Stimulated activated CD4-positive, alpha-beta T cell treated with anti-CD3 and anti-CD28 coated beads, TNF-alpha, amount 100 ng/mL, for 48 hours (primary cell): ENCODE measurements around the gene FAM163B.

ENCODE experiments used
- DNase-seq, 3 donors: peaks; one replicate each; pipeline ENCODE4 v3.0.0-alpha.2; 2020; ENCODE audit warnings: low read depth in 3 of 3

Gene FAM163B

GRCh38 chr9:133616643-133617405 is 7.6 kb upstream of the FAM163B start:
- DNase-seq, result no peak

- DNase-seq, result no peak
These were observed 6.5 kb upstream of the FAM163B start for GRCh38 chr9:133615606-133616188.

GRCh38 chr9:133615186-133615585 is 6.0 kb upstream of the FAM163B start:
- DNase-seq, result no peak

- DNase-seq, result no peak
These were observed 5.5 kb upstream of the FAM163B start for GRCh38 chr9:133614678-133615077.

- no peak for DNase-seq
These were observed 4.9 kb upstream of the FAM163B start for GRCh38 chr9:133614056-133614455.

GRCh38 chr9:133613432-133613831 is 4.2 kb upstream of the FAM163B start:
- no peak for DNase-seq

- DNase-seq, result no peak
These were observed 3.6 kb upstream of the FAM163B start for GRCh38 chr9:133612816-133613215.

- no peak for DNase-seq
These were observed 2.9 kb upstream of the FAM163B start for GRCh38 chr9:133612051-133612450.

GRCh38 chr9:133610845-133611244 is 1.7 kb upstream of the FAM163B start:
- no peak for DNase-seq

GRCh38 chr9:133608889-133609288 is 300 bp downstream of the FAM163B start:
- DNase-seq, result no peak

- DNase-seq, result no peak
These were observed 807 bp downstream of the FAM163B start for GRCh38 chr9:133608382-133608781.

- DNase-seq, result no peak
These were observed 1.2 kb downstream of the FAM163B start for GRCh38 chr9:133607976-133608375.

- no peak for DNase-seq
These were observed 1.8 kb downstream of the FAM163B start for GRCh38 chr9:133607381-133607780.

GRCh38 chr9:133606708-133607025 is 2.5 kb downstream of the FAM163B start:
- no peak for DNase-seq

- DNase-seq, result no peak
These were observed 3.1 kb downstream of the FAM163B start for GRCh38 chr9:133605856-133606707.

GRCh38 chr9:133605446-133605845 is 3.7 kb downstream of the FAM163B start:
- DNase-seq, result no peak

GRCh38 chr9:133604856-133605255 is 4.3 kb downstream of the FAM163B start:
- DNase-seq, result no peak

GRCh38 chr9:133604214-133604613 is 5.0 kb downstream of the FAM163B start:
- DNase-seq, result peak in 1 of 3 donors; percentile 17

GRCh38 chr9:133603135-133603927 is 5.9 kb downstream of the FAM163B start:
- no peak for DNase-seq

GRCh38 chr9:133602277-133602676 is 6.9 kb downstream of the FAM163B start:
- no peak for DNase-seq

- no peak for DNase-seq
These were observed 7.4 kb downstream of the FAM163B start for GRCh38 chr9:133601746-133602145.

GRCh38 chr9:133600739-133601138 is 8.4 kb downstream of the FAM163B start:
- no peak for DNase-seq
